Large intestine (tissue), 3 donors: ENCODE results near the gene FOXA1. TPM values are rescaled to one million over a fixed set of nuclear protein-coding genes. Genes with fewer than 3 reads are reported as not detected.
A peak's percentile ranks its signal among the peaks of the same experiment; 100 is the strongest.

Experiments
- DNase-seq, 2 donors: peaks; one replicate each; pipeline versions ENCODE4 v3.0.0 to v3.0.0-alpha.2; 2013
- H3K27ac ChIP-seq: one replicate; pipeline ENCODE4 v1.5.1; 2013; ENCODE audit warnings: low read length
- H3K27me3 ChIP-seq: 2 replicates; pipeline ENCODE4 v1.6.1; 2013; ENCODE audit warnings: low read length; ENCODE audit not compliant: control insufficient read depth, insufficient read depth
- H3K36me3 ChIP-seq: 2 replicates; pipeline ENCODE4 v1.6.1; 2013; ENCODE audit warnings: low read length; ENCODE audit not compliant: control insufficient read depth, insufficient read depth
- H3K4me1 ChIP-seq: one replicate; pipeline ENCODE4 v1.6.1; 2013; ENCODE audit warnings: low read length; ENCODE audit not compliant: control insufficient read depth, insufficient read depth
- H3K4me3 ChIP-seq: one replicate; pipeline ENCODE4 v1.5.1; 2013; ENCODE audit warnings: low read length
- H3K9me3 ChIP-seq: one replicate; pipeline ENCODE4 v1.6.1; 2013; ENCODE audit warnings: mild to moderate bottlenecking, low read depth, low read length, moderate library complexity; ENCODE audit not compliant: control insufficient read depth
- whole genome bisulfite sequencing: methylation state at CpG from one replicate; pipeline ENCODE4 v1.1.5; 2013; ENCODE audit warnings: low lambda C conversion rate; ENCODE audit not compliant: insufficient coverage; 5-methylcytosine and 5-hydroxymethylcytosine counted together
- polyA plus RNA-seq: library from polyadenylated mRNA; unstranded; fragments of 120-200 nt; gene quantifications from one replicate; pipeline ENCODE4 v1.2.1, GENCODE V29; 2013

Gene FOXA1
- polyA plus RNA-seq, 1 donor = 36.0 TPM

DNA sequence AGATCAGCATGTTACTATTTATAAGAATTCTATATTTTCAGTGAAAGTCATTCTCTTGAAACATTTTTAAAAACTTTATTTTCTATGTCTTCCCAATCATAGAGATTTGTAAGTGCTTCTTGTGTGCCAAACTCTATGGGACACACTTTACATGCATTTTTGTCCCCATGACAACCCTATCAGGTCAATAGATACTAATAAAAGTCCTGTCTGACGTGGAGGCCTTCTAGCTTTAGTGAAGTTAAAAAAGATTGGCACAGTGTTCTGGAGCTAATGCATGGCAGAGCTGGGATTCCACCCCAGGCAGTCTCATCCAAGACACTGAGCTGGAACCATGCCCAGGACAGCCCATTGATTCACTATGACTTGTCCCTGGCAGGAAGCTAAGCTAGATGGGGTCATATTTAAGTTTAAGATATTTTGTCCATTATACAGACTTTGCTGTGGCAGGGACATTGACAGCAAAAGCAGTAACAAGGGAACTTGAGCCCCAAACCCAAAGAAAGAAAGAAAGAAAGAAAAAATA lies 28.4 kb upstream of the FOXA1 start:
- Histone ChIP-seq H3K9me3 (peaks cover 9% of the 10 kb centered on the region), H3K4me3 (no peak overlapping the region), H3K36me3 (no peaks in the 10 kb centered on the region), H3K4me1 (no peaks in the 10 kb centered on the region), H3K27me3 (no peaks in the 10 kb centered on the region), H3K27ac (no peak overlapping the region)
- DNase-seq = peak in 1 of 2 donors; percentile 61
- WGBS = no CpG with 5 or more reads among the region's 1 CpG

- H3K27me3 ChIP-seq = no peaks in the 10 kb centered on the region
- no peaks in the 10 kb centered on the region for H3K36me3 ChIP-seq
- 80% methylated on average over 1 of the region's 81 CpGs for WGBS
- no peaks in the 10 kb centered on the region for H3K4me1 ChIP-seq
- DNase-seq = no peak
- no peak overlapping the region for H3K27ac ChIP-seq
- peaks cover 9% of the 10 kb centered on the region for H3K9me3 ChIP-seq
- no peak overlapping the region for H3K4me3 ChIP-seq
These were observed 27.3 kb upstream of the FOXA1 start for GRCh38 chr14:37622231-37622923.

- Histone ChIP-seq H3K27ac (no peak overlapping the region), H3K9me3 (peaks cover 17% of the 10 kb centered on the region), H3K36me3 (no peaks in the 10 kb centered on the region), H3K4me3 (no peak overlapping the region), H3K27me3 (no peaks in the 10 kb centered on the region), H3K4me1 (no peaks in the 10 kb centered on the region)
- no peak for DNase-seq
These were observed 25.8 kb upstream of the FOXA1 start for GRCh38 chr14:37620856-37621255.

GRCh38 chr14:37618498-37619028 lies 23.5 kb upstream of the FOXA1 start:
- Histone ChIP-seq H3K4me1 (no peaks in the 10 kb centered on the region), H3K36me3 (no peaks in the 10 kb centered on the region), H3K4me3 (no peak overlapping the region), H3K9me3 (peaks cover 31% of the 10 kb centered on the region), H3K27ac (no peak overlapping the region), H3K27me3 (no peaks in the 10 kb centered on the region)
- WGBS = no CpG with 5 or more reads among the region's 1 CpG
- DNase-seq = no peak

- H3K4me3 ChIP-seq = no peak overlapping the region
- peaks cover 31% of the 10 kb centered on the region for H3K9me3 ChIP-seq
- no CpG with 5 or more reads among the region's 1 CpG for WGBS
- no peak for DNase-seq
- H3K4me1 ChIP-seq = no peaks in the 10 kb centered on the region
- H3K36me3 ChIP-seq = no peaks in the 10 kb centered on the region
- H3K27ac ChIP-seq = no peak overlapping the region
- no peaks in the 10 kb centered on the region for H3K27me3 ChIP-seq
These were observed 22.9 kb upstream of the FOXA1 start for GRCh38 chr14:37617864-37618365.

DNA sequence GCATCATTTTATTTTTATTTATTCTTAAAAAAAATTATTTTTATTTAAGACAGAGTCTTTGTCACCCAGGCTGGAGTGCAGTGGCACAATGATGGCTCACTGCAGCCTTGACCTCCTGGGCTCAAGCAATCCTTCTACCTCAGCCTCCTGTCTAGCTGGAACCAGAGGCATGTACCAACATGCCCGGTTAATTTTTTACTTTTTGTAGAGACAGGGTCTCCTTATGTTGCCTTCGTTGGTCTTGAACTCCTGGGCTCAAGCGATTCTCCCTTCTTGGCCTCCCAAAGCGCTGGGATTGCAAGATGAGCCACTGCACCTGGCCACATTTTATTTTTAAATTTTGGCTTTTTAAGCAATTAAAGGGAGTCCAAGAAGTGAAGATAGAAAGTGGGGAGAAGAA lies 21.8 kb upstream of the FOXA1 start:
- no peaks in the 10 kb centered on the region for H3K4me1 ChIP-seq
- WGBS = no CpG with 5 or more reads among the region's 4 CpGs
- H3K4me3 ChIP-seq = no peak overlapping the region

GRCh38 chr14:37615582-37616289 lies 20.7 kb upstream of the FOXA1 start:
- DNase-seq = no peak
- Histone ChIP-seq H3K27ac (no peak overlapping the region), H3K4me1 (no peaks in the 10 kb centered on the region), H3K4me3 (no peak overlapping the region), H3K36me3 (no peaks in the 10 kb centered on the region), H3K9me3 (peaks cover 31% of the 10 kb centered on the region), H3K27me3 (peaks cover 8% of the 10 kb centered on the region)
- 93% methylated on average over 3 of the region's 3 CpGs for WGBS

More for the DNA sequence above, 21.8 kb upstream of the FOXA1 start:
- Histone ChIP-seq H3K27me3 (no peaks in the 10 kb centered on the region), H3K36me3 (no peaks in the 10 kb centered on the region), H3K27ac (no peak overlapping the region), H3K9me3 (peaks cover 22% of the 10 kb centered on the region)
- no peak for DNase-seq

DNA sequence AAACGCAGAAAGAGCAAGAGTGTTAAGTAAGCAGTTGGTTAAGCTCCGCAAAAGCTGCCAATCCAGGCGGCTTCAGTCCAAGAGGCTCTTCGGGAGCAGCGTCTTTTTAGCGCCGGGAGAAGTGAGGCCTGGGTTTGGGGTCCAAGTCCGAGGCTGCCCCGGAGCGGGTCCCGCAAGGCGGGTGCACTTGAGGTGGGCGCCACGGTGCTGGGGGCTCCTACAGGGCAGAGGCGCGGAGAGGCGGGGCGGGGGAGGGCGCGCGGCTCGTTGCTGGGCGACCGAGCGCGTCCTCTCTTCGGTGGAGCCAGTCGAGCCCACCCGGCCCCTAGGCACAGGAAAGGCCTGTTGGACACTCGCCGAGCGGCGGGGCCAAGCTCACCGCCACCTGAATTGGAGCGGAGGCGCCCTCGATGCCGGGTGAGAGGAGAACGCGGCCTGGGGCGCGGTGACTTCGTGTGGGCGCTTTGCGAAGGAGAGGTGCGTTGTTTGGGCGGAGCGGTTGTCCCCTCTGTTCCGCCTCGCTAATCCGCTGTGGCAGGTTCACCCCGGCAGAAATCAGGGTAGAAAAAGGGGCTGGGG lies 16.0 kb upstream of the FOXA1 start:
- DNase-seq = no peak
- Histone ChIP-seq H3K27ac (no peak overlapping the region), H3K36me3 (no peaks in the 10 kb centered on the region), H3K4me1 (no peaks in the 10 kb centered on the region), H3K27me3 (peaks cover 11% of the 10 kb centered on the region), H3K4me3 (no peak overlapping the region), H3K9me3 (peaks cover 24% of the 10 kb centered on the region)
- no CpG with 5 or more reads among the region's 52 CpGs for WGBS

- Histone ChIP-seq H3K9me3 (peaks cover 10% of the 10 kb centered on the region), H3K4me3 (no peak overlapping the region), H3K27ac (no peak overlapping the region), H3K36me3 (no peaks in the 10 kb centered on the region), H3K4me1 (peaks cover 3% of the 10 kb centered on the region), H3K27me3 (peaks cover 21% of the 10 kb centered on the region)
- no CpG with 5 or more reads among the region's 3 CpGs for WGBS
- DNase-seq = no peak
These were observed 13.6 kb upstream of the FOXA1 start for GRCh38 chr14:37608649-37609048.

DNA sequence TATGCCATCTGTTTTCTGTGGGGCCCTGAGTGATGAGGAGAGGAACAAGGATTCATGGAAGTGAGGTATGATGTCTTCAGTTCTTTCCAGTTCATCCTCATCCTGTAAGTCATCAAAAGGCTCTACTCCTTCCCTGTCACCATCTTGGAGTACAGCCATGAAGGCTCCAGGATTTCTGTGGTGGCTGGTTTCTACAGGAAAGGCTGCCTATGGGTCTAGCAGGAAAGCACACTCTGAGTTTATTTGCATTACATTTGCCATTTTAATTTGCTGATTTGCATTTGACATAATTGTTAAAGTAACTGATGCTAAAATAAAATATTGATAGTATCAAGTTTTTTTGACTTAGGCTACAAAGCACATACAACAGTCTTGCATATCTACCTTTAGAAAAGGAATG lies 11.6 kb upstream of the FOXA1 start:
- Histone ChIP-seq H3K36me3 (no peaks in the 10 kb centered on the region), H3K9me3 (peaks cover 9% of the 10 kb centered on the region), H3K27ac (no peak overlapping the region), H3K27me3 (peaks cover 37% of the 10 kb centered on the region), H3K4me3 (no peak overlapping the region), H3K4me1 (peaks cover 8% of the 10 kb centered on the region)
- DNase-seq = no peak
